Upper lobe of left lung (tissue), 6 donors: Measurements from ENCODE around the gene BRI3BP. TPM values are rescaled to one million over a fixed set of nuclear protein-coding genes. Genes with fewer than 3 reads are reported as not detected.

Experiments used
- ATAC-seq, 2 donors: fragments of 200-7000 bp; cut with Tn5 transposase; one replicate each; pipeline ENCODE4 v1.9.1; 2022; ENCODE audit warnings: mild to moderate bottlenecking in 2 of 2, moderate library complexity in 2 of 2; ENCODE audit not compliant: low FRiP score in 2 of 2
- DNase-seq, 2 donors: peaks; one replicate each; pipeline ENCODE4 v3.0.0-alpha.2; 2019 to 2020
- H3K27ac ChIP-seq, 4 donors: fragments of 200-600 bp; sonication (generic); one replicate each; pipeline ENCODE4 v1.5.1; 2016 to 2019
- H3K27me3 ChIP-seq, 4 donors: fragments of 200-600 bp; sonication (generic); one replicate each; pipeline ENCODE4 v1.5.1; 2017 to 2019
- H3K36me3 ChIP-seq, 4 donors: fragments of 200-600 bp; sonication (generic); one replicate each; pipeline ENCODE4 v1.5.1; 2016 to 2019
- H3K4me1 ChIP-seq, 4 donors: fragments of 200-600 bp; sonication (generic); one replicate each; pipeline ENCODE4 v1.5.1; 2018 to 2019
- H3K4me3 ChIP-seq, 4 donors: fragments of 200-600 bp; sonication (generic); one replicate each; pipeline ENCODE4 v1.5.1; 2017 to 2019; ENCODE audit warnings: mild to moderate bottlenecking in 2 of 4, moderate library complexity in 1 of 4
- H3K9me3 ChIP-seq, 4 donors: fragments of 200-600 bp; sonication (generic); one replicate each; pipeline ENCODE4 v1.5.1; 2018 to 2019
- CTCF ChIP-seq, 6 experiments: fragments of 450-650 bp in 4 of 6; fragments of 200-600 bp in 2 of 6; sonication (generic) in 2 of 6; IDR thresholded peaks; one replicate each; pipeline ENCODE4 v1.5.1; 2016 to 2019; ENCODE audit warnings: antibody characterized with exemption in 6 of 6
- EP300 ChIP-seq, 4 donors: sonication (generic); formaldehyde crosslinking; IDR thresholded peaks; one replicate each; pipeline ENCODE4 v1.5.1; 2017; ENCODE audit warnings: antibody characterized with exemption in 4 of 4, control low read depth in 2 of 4
- POLR2A ChIP-seq, 4 donors: fragments of 450-650 bp; IDR thresholded peaks; one replicate each; pipeline ENCODE4 v1.5.1; 2016 to 2017; ENCODE audit warnings: antibody characterized with exemption in 4 of 4, mild to moderate bottlenecking in 2 of 4
- POLR2AphosphoS5 ChIP-seq, 2 donors: sonication (generic); formaldehyde crosslinking; IDR thresholded peaks; one replicate each; pipeline ENCODE4 v1.5.1; 2017; ENCODE audit warnings: antibody characterized with exemption in 2 of 2
- WGBS, 2 donors: methylation state at CpG; one replicate each; pipeline ENCODE4 v1.1.5; 2017 to 2018; 5-methylcytosine and 5-hydroxymethylcytosine counted together
- total RNA-seq, 6 donors: library from RNA; depleted of rRNA in 4 of 6; stranded (reverse); fragments of >200 nt in 4 of 6; gene quantifications; one replicate each; pipeline versions ENCODE4 v1.1.0 to v1.2.1, GENCODE V29; 2016 to 2021
- donor health status: DM: no; HTN: no; CAD: no; lungs with moderate emphysema.
- donor health status: DM: no; HTN: yes; CAD: no; lungs with severe emphysema.

BRI3BP gene
- total RNA-seq, 6 donors from 2014 or later, result 3.1 to 8.5 (median 6.7) TPM

GRCh38 chr12:124949066-124949465, 44.4 kb upstream of the BRI3BP start:
- WGBS, 2 donors, result 95 to 96% methylated on average over 3 to 12 of the region's 12 CpGs

GRCh38 chr12:124949779-124950728, 43.4 kb upstream of the BRI3BP start:
- TF ChIP-seq CTCF (IDR thresholded peaks at IDR 0.05) (no peak), POLR2A (IDR thresholded peaks at IDR 0.05) (no peak), EP300 (IDR thresholded peaks at IDR 0.05) (no peak), POLR2AphosphoS5 (IDR thresholded peaks at IDR 0.05) (no peak)
- Histone ChIP-seq H3K4me3 (no peak overlapping the region), H3K9me3 (no peaks in the 10 kb centered on the region), H3K27ac (no peak overlapping the region), H3K4me1 (no peaks in the 10 kb centered on the region), H3K27me3 (no peaks in the 10 kb centered on the region), H3K36me3 (peaks cover 11 to 85% (median 62%) of the 10 kb centered on the region in 4 donors)
- 91 to 95% methylated on average over 20 to 39 of the region's 47 CpGs for WGBS, 2 donors
- DNase-seq (peak in 1 of 2 donors; percentile 67), ATAC-seq (no peak)

More at GRCh38 chr12:124949066-124949465, 44.4 kb upstream of the BRI3BP start:
- H3K36me3 ChIP-seq, result peaks cover 11 to 76% (median 53%) of the 10 kb centered on the region in 4 donors
- ATAC-seq, result no peak
- H3K9me3 ChIP-seq, result no peaks in the 10 kb centered on the region
- H3K4me1 ChIP-seq, result no peaks in the 10 kb centered on the region
- H3K27me3 ChIP-seq, result no peaks in the 10 kb centered on the region
- no peak overlapping the region for H3K27ac ChIP-seq
- no peak overlapping the region for H3K4me3 ChIP-seq
- TF ChIP-seq EP300 (IDR thresholded peaks at IDR 0.05) (no peak), POLR2AphosphoS5 (IDR thresholded peaks at IDR 0.05) (no peak), POLR2A (IDR thresholded peaks at IDR 0.05) (no peak), CTCF (IDR thresholded peaks at IDR 0.05) (no peak)
- no peak for DNase-seq

- peak in 1 of 2 donors; percentile 71 for DNase-seq
- ATAC-seq, result no peak
- H3K4me1 ChIP-seq, result no peaks in the 10 kb centered on the region
- no peak overlapping the region for H3K4me3 ChIP-seq
- H3K36me3 ChIP-seq, result peaks cover 13 to 97% (median 72%) of the 10 kb centered on the region in 4 donors
- 86 to 95% methylated on average over 1 to 16 of the region's 17 CpGs for WGBS, 2 donors
- TF ChIP-seq POLR2A (IDR thresholded peaks at IDR 0.05) (no peak), CTCF (IDR thresholded peaks at IDR 0.05) (no peak), EP300 (IDR thresholded peaks at IDR 0.05) (no peak), POLR2AphosphoS5 (IDR thresholded peaks at IDR 0.05) (no peak)
- H3K27me3 ChIP-seq, result no peaks in the 10 kb centered on the region
- H3K9me3 ChIP-seq, result no peaks in the 10 kb centered on the region
- no peak overlapping the region for H3K27ac ChIP-seq
These were observed 41.1 kb upstream of the BRI3BP start for GRCh38 chr12:124952295-124952694.

- Histone ChIP-seq H3K36me3 (peaks cover 11 to 97% (median 69%) of the 10 kb centered on the region in 4 donors), H3K27ac (no peak overlapping the region), H3K4me1 (no peaks in the 10 kb centered on the region), H3K9me3 (no peaks in the 10 kb centered on the region), H3K27me3 (no peaks in the 10 kb centered on the region), H3K4me3 (no peak overlapping the region)
- DNase-seq (no peak), ATAC-seq (no peak)
- TF ChIP-seq POLR2AphosphoS5 (IDR thresholded peaks at IDR 0.05) (no peak), POLR2A (IDR thresholded peaks at IDR 0.05) (no peak), EP300 (IDR thresholded peaks at IDR 0.05) (no peak), CTCF (IDR thresholded peaks at IDR 0.05) (no peak)
- WGBS, 2 donors, result 76 to 85% methylated on average over 8 of the region's 8 CpGs
These were observed 40.6 kb upstream of the BRI3BP start for GRCh38 chr12:124952801-124953200.
